Activated gamma-delta T cell treated with anti-CD3 and anti-CD28 coated beads, Interleukin-2, amount 50 U/mL, for 16 hours (primary cell): Measurements from ENCODE around the gene DTWD1.
"Not testable (repeated sequence)": the region's sequence is repeated elsewhere in the genome, so short reads cannot be mapped to it uniquely, and the experiment has no call there.

ENCODE experiments used
- DNase-seq: peaks from one replicate; pipeline ENCODE4 v3.0.0-alpha.2; 2020; ENCODE audit warnings: low read depth

Gene DTWD1, protein sequence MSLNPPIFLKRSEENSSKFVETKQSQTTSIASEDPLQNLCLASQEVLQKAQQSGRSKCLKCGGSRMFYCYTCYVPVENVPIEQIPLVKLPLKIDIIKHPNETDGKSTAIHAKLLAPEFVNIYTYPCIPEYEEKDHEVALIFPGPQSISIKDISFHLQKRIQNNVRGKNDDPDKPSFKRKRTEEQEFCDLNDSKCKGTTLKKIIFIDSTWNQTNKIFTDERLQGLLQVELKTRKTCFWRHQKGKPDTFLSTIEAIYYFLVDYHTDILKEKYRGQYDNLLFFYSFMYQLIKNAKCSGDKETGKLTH

DNA sequence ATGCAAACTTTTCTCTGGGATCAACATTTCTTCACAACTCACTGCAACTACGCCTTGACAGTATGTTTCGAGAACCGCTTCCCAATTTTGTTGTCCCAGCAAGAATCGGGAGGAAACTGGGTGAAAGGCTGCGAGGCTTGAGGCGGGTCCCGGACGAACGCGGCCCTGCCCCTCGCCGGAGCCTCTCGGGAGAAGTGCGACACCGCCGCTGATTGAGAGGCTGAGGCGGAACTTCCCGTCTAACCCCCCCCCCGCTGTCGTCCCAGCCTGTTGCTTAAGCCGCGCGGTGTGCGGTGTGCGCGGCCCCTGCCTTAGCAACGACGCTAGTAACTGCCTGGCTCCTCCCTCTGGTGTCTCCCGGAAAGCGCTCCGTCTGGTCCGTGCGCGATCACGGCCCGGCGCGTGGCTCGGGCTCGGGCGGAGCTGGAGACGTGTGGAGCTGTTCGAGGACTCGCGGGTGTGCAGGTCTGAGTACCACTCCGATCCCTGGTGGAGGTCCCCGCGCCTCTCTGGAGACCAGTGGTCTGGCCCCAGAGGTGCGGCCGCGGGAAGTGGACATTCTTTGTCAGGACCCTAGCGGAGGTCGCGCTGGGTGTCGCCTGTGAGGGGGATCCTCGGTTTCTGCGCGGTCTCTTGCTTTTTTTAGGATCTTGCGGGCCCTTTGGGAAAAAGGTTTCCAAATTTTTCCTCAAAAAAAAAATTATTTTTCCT lies at the start of gene DTWD1, which contains the start of gene FAM227B:
TSS of gene DTWD1 (plus strand) at position 391 of the 711 bp plus-strand sequence. CDS start 4,120 bp downstream, outside the sequence.
TSS of gene FAM227B (minus strand) at position 161 of the 711 bp plus-strand sequence. CDS start 5,647 bp downstream, outside the sequence.
- DNase-seq = peak; percentile 88

- DNase-seq = no peak
These were observed 47.4 kb upstream of the DTWD1 start for GRCh38 chr15:49573421-49573820.

DNA sequence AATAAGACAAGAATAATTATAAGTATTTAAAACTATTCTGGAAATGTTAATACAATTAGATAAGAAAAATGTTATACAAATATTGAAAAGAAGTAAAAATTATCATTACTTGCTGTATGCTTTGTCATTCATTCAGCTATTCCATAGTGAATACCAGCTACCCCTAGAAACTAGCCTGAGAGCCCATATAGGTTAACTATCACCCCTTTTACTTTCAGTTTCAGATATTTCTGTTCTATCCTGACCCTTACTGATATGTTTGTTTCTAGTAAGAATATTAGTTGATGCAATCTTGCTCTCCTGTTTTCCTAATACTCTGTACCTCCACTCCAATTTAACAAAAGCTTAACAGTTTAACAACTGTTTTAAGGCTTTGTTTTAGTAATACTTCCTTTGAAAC lies 31.8 kb upstream of the DTWD1 start:
- DNase-seq = no peak

GRCh38 chr15:49592829-49593316 lies 28.0 kb upstream of the DTWD1 start:
- not testable (repeated sequence) for DNase-seq

DNA sequence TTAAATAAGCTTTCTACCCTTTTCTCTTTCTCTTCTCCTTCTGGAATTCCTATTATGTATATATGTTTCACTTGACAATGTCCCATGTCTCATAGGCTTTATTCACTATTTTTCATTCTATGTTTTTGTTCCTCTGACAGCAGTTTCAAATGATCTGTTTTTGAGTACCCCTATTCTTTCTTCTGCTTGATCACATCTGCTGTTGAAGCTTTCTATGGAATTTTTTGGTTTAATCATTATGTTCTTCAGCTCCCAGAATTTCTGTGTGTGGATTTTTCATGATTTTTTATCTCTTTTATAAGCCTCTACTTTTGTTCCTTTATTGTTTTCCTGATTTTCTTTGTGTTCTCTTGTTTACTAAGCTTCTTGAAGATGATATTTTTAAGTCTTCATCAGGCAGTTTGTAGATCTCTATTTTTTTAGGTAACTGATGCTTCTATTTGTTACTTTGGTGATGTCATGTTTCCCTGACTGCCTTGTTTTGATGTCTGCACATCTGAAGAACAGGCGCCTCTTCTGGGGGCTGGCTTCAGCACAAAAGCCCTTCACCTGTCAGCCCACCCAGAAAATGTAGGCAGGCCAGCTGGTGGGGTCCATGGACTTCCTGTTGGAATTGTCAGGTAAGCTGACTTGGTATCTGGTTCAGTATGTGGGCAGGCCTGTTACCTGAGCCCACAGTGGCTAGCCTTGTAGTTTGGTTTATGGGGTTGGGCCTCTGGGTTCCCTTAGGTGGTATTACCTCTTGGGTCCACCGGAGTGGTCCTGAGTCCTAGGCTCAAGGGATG lies 16.0 kb upstream of the DTWD1 start:
- DNase-seq = no peak

DNA sequence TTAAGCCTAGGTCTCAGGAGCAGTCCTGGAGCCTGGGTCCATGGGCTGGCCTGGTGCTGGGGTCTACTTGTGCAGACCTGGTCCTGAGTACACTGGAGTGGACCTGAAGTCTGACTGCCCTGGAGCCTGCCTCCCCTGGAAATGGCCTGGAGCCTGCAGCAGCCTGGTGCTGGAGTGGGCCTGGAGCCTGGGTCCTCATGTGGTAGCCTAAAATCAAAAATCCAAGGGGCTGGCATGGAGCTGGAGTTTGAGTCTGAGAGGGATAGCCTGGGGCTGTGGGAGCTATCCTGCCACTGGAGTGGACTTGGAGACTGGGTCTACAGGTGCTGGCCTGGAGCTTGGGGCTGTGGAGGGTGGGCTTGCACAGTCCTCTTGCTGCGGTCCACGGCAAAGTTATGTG lies 15.3 kb upstream of the DTWD1 start:
- no peak for DNase-seq

- no peak for DNase-seq
These were observed 14.3 kb upstream of the DTWD1 start for GRCh38 chr15:49606594-49606993.

DNA sequence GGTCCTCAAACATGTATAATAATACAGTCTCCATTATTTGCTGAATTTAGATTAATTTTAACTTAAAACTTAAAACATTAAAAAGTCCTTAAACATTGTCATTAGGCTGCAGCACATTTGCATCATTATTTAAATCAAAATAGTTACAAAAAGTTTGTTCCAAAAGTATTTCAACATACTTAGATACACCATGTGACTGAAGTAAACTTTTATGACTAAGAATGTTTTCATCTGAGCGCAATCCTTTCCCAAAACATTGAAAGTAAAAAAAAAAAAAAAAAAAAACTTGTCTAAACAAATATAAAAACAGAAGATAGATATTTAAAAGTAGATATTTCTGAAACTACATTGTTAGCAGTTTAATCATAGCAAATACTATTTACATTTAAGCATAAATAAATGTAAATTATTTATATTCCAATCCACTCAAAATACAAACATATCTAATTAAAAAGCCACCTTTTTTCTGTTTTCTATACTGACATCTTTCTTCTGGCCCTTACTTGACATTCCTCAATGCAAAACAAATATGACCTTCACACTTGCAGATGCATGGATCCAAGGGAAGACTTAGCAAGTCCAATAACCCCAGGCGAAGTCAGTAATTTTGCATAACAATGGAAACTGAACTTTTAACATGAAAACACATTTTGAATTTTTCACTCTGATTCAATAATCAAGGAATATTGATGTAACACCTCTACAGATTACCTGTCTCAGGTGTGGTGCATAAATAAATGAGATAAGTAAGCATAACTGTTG lies 10.5 kb upstream of the DTWD1 start:
- DNase-seq = no peak

GRCh38 chr15:49612240-49612639 lies 8.6 kb upstream of the DTWD1 start:
- DNase-seq = not testable (repeated sequence)

DNA sequence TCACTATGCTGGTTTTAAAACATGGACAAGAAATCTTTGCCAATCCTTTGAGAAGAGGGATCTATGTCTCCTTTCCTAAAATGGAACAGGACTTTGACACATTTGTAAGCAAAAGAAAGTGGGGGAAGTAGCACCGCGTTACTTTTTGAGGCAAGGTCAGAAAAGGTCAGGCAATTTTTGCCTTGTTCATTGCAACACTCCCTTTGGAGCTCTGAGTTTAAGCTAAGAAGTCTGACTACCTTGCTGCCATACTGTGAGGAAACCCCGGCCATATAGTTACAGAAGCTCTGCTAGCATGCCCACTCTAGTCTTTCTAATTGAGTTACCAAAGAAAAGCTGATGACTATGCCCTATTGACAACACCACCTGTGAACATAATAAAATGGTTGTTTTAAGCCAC lies 1.6 kb upstream of the DTWD1 start:
- no peak for DNase-seq

DNA sequence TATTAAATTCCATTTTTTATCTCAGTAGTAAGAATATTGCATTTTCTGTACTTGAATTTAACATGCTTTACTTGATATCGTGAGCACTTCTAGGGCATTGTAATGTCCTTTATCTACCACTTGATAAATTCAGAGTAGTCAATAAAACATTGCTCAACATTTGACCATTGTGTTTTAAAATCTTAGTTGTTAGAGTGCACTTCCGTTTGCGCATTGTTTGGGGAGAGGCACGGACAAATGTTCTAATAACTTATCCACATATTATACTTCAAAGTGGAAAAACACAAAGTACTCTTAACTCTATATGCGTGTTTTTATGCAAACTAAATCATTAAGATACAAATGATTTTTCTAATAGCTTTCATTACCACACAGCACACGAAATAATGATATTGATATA lies 649 bp upstream of the DTWD1 start:
- no peak for DNase-seq

DNA sequence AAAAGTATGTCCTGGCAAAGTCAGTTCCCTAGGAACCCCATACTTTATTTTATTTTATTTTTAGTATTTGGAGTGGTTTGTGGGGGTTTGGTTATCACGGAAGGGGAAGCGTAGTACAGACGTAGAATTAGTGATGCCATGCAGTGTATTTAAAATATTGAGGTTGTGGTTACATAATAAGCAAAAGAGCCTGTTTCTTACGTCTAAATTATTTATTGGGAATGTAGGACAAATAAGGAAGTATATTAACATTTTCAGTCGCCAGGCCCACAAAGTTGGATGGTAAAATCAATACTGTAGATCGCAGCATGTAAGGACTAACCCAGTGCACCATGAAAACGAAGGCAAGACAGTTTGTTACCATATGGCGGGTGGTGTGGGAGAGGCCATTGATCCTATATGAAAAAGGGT lies 558 bp downstream of the DTWD1 start:
- no peak for DNase-seq

DNA sequence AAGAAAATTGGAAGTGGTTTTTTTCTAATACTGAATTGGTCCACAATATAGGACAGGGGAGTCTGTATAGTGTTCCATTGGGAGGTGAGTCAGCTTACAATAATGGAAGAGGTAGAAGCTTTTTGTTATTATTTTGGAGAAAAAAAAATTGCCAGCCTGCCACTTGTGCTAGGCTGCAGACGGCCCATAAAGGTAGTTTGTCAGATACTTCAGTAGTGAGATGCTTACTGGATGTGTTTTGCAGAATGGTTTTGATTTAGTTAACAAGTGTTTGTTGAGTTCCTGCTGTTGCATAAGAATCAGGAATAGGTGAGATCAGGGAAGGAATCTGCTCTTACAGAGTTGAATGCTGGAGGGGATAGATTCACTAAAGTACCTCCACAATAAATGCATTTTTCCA lies 1.0 kb downstream of the DTWD1 start:
- no peak for DNase-seq

DNA sequence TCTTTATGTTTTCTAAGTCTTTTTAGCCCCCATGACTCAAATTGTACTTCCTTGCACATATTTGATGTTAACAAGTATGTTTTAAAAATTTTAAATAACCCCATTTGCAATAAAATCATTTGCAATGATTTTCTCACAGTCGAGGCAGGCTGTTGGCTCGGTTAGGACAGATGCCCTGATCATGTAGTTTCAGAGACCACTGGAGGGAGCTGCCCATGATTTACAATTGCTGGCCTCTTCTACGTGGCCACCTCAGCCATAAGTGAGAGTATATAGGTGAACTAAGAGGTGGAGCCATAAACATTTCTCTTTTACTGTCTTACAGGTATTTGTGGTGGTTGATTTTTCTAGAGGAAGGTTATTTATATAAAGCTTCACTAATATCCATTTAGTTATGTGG lies 1.7 kb downstream of the DTWD1 start:
- no peak for DNase-seq

DNA sequence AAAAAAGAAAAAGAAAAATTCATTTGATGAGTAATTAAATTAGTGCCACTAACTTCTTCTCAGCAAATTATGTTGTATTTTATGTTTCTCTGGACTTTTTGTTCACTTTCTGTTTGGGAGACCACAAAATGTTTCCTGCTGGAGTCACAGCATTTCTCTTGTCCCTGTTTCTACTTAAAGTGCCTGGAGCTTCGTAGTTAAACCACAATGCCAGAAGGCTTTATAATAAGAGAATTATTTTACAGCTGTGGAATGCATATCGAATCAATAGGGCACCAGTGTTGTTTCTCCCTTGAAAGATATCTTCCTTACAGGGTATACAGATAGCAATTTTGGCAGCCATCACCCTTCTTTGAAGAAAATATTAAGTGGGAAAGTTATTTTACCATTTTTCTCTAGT lies 3.2 kb downstream of the DTWD1 start:
- no peak for DNase-seq

DNA sequence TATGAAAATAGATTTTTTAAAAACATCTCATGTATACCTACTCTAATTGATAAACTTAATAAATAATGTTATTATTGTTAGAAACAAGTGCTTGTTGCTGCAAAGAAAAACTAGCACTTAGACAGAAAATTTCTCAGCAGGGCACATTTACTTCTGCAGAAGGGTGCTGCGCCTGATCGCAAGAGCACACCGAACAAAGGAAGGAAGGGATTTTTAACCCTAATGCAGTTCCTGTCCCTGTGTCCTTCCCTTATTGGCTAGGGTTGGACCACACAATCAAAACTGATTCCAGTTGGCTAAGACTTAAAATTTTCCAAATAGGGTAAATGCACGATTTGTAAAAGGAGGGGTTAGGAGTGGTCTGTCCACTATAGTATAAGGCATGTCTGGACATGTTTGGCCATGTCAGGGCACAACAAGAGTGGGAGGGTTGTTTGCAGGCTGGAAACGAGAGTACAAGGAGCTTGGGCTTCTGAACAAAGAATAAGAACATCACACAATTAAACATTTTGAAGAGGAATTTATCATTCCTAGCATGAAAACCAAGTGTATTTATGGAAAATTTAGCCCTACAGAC lies 4.7 kb downstream of the DTWD1 start:
- no peak for DNase-seq

- no peak for DNase-seq
These were observed 6.6 kb downstream of the DTWD1 start for GRCh38 chr15:49627407-49627877.

- DNase-seq = no peak
These were observed 7.5 kb downstream of the DTWD1 start for GRCh38 chr15:49628379-49628778.

- DNase-seq = no peak
These were observed 17.0 kb downstream of the DTWD1 start for GRCh38 chr15:49637857-49638256.

GRCh38 chr15:49644364-49644794 lies 23.5 kb downstream of the DTWD1 start:
- no peak for DNase-seq

DNA sequence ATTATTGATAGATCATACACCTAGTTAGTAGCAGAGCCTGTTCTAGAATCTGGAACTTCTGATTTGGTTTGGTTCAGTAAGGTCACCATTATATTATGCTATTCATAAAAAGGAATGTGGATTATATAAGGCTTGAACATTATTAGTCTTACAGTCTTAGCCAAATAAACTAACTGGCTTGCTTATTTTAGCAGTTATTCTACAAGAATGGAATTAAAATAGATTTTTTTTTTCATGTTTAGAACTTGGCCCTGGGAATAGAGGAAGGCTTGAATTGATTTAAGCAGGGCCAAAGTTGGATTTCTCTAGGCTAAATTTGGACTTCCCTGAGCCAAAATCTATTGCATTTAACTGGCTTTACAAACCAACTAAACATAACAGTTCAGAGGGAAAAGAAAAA lies 24.4 kb downstream of the DTWD1 start:
- DNase-seq = no peak
